K562 treated with DMSO at 1 percent for 12 hours (cell line): ENCODE data around the gene CNOT1. TPM values are rescaled to one million over a fixed set of nuclear protein-coding genes. Genes with fewer than 3 reads are reported as not detected.

Source experiments
- total RNA-seq: library from RNA; unstranded; fragments of 300-600 nt; gene quantifications from 2 replicates; pipeline ENCODE4 v1.2.3, GENCODE V29; 2022; ENCODE audit not compliant: insufficient read depth

Gene CNOT1
- total RNA-seq: 52.3 and 157 TPM in 2 replicates

GRCh38 chr16:58629733-58630640 lies at the start of gene CNOT1:
TSS of gene CNOT1 (minus strand) at chr16:58629826. CDS start at chr16:58599337, 30,489 bp downstream.

GRCh38 chr16:58515125-58515870 lies 114.3 kb downstream of the CNOT1 start, which contains the start of gene SETD6:
TSS of gene SETD6 (plus strand) at chr16:58515517. CDS start at chr16:58515538, 21 bp downstream.

GRCh38 chr16:58499615-58500351 lies 129.8 kb downstream of the CNOT1 start, which contains the start of gene NDRG4:
TSS of gene NDRG4 (plus strand) at chr16:58500143. CDS start at chr16:58500249, 106 bp downstream.

Other genes starting within 250 kb of the CNOT1 start
- gene GINS3, start 237.4 kb downstream of the CNOT1 start, total RNA-seq: 9.9 and 16.7 TPM in 2 replicates
- gene NDRG4, start 129.7 kb downstream of the CNOT1 start, total RNA-seq: not detected in 2 replicates
- 8.7 and 11.4 TPM in 2 replicates for gene SETD6, start 114.3 kb downstream of the CNOT1 start, total RNA-seq
- gene SLC38A7, start 54.9 kb upstream of the CNOT1 start, total RNA-seq: 3.4 and 8.7 TPM in 2 replicates
- 60.9 and 113 TPM in 2 replicates for gene GOT2, start 104.5 kb upstream of the CNOT1 start, total RNA-seq